ENCODE measurements around the gene TTC7B. TPM values are rescaled to one million over a fixed set of nuclear protein-coding genes. Genes with fewer than 3 reads are reported as not detected.

TTC7B gene
- total RNA-seq, 2 experiments from 2014 or later, result 5.6 to 6.5 TPM

DNA sequence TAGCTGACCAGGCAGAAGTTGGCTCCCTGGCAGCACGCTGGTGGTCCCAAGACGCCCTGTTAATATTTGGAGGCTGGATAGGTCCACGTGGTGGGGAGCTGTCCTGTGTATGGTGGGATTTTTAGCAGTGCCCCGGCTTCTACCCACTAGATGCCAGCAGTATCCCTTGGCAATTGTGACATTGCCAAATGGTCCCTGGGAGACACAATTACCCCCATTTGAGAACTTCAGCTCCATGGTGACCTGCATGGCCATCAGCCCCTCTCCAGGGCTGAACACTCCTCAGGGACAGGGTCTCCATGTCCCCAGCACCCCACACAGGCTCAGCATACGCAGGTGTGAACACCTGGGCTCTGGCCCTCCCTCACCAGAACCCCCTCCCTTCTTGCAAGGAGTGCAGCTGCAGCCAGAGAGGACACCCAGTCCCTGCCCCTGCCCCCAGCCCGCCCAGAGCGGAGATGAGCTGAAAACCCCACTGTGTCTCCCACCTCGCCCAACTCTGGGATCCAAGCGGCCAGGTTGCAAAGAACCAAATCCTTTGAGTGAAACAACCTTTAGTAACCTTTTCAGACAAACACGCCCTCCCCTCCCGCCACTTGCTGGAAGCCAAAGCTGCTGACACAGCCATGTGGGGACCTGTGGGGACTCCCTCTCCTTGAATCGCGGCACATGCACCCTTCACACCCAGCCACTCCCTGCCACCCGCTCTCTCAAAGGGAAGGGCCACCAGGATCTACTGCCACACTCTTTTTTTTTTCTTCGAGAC is 299.0 kb downstream of the TTC7B start:
- no peak overlapping the region for H3K4me3 Mint-ChIP-seq
- no peak for DNase-seq
- H3K27me3 Mint-ChIP-seq (ENCODE audit: low read depth), result no peaks in the 10 kb centered on the region
- no peaks in the 10 kb centered on the region for H3K9me3 Mint-ChIP-seq
- CTCF ChIA-PET, result interaction anchor here (0.6 to 2.2 kb wide), 4 partner anchors 193 to 296 kb away, joined by 3 to 9 read pairs (median 4); no protein-coding TSS in a partner anchor
- H3K4me1 Mint-ChIP-seq (ENCODE audit: low read depth), result no peaks in the 10 kb centered on the region
- H3K27ac Mint-ChIP-seq, result no peak overlapping the region
- intact Hi-C loops (cut with micrococcal nuclease), result loop anchor here (5.0 kb wide), 1 partner anchor 240 kb away; no protein-coding TSS in a partner anchor
- no peaks in the 10 kb centered on the region for H3K36me3 Mint-ChIP-seq (ENCODE audit: low read depth)

DNA sequence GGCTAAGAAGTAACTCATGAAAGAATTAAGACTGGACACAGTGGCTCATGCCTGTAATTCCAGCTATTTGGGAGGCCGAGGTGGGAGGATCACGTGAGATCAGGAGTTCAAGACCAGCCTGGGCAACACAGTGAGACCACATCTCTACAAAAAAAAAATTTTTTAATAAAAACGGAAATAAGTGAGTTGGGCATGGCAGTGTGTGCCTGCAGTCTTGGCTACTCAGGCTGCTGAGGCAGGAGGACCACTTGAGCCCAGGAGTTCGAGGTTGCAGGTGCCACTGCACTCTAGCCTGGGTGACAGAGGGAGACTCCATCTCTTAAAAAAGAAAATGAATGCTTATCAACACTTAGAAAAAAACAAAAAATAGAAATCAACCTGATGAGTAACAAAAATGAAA is 301.7 kb downstream of the TTC7B start:
- Mint-ChIP-seq H3K4me3 (no peak overlapping the region), H3K27me3 (ENCODE audit: low read depth) (peaks cover 5% of the 10 kb centered on the region), H3K36me3 (ENCODE audit: low read depth) (no peaks in the 10 kb centered on the region), H3K9me3 (no peaks in the 10 kb centered on the region), H3K4me1 (ENCODE audit: low read depth) (no peaks in the 10 kb centered on the region), H3K27ac (no peak overlapping the region)
- CTCF ChIA-PET, result interaction anchor here (0.7 to 1.1 kb wide), 2 partner anchors 213 to 233 kb away, joined by 3 read pairs; no protein-coding TSS in a partner anchor
- intact Hi-C loops (cut with micrococcal nuclease), result no loop called here
- DNase-seq, result no peak

DNA sequence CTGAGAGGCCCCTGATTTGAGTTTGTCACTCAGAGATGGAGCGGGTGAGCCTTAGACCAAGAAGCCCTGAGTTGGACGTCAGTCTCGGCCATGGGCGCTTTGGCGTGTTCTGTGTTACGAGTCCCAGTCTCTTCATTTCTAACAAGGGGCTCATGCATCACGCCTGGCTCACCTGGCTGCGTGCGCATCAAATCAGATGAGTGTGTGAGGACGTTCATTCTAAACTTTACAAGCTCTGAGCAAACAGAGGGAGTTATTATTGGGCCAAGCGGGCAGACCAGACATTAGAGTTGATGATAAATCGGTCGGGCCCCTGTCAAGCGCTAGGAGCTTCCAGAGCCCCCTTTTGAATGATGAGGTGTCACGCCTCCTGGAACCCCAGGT is 302.2 kb downstream of the TTC7B start:
- intact Hi-C loops (cut with micrococcal nuclease), result no loop called here
- CTCF ChIA-PET, result interaction anchor here (0.7 to 1.1 kb wide), 2 partner anchors 214 to 232 kb away, joined by 3 read pairs; no protein-coding TSS in a partner anchor
- Mint-ChIP-seq H3K36me3 (ENCODE audit: low read depth) (no peaks in the 10 kb centered on the region), H3K4me1 (ENCODE audit: low read depth) (no peaks in the 10 kb centered on the region), H3K9me3 (no peaks in the 10 kb centered on the region), H3K27ac (no peak overlapping the region), H3K4me3 (no peak overlapping the region), H3K27me3 (ENCODE audit: low read depth) (peaks cover 10% of the 10 kb centered on the region)
- no peak for DNase-seq

DNA sequence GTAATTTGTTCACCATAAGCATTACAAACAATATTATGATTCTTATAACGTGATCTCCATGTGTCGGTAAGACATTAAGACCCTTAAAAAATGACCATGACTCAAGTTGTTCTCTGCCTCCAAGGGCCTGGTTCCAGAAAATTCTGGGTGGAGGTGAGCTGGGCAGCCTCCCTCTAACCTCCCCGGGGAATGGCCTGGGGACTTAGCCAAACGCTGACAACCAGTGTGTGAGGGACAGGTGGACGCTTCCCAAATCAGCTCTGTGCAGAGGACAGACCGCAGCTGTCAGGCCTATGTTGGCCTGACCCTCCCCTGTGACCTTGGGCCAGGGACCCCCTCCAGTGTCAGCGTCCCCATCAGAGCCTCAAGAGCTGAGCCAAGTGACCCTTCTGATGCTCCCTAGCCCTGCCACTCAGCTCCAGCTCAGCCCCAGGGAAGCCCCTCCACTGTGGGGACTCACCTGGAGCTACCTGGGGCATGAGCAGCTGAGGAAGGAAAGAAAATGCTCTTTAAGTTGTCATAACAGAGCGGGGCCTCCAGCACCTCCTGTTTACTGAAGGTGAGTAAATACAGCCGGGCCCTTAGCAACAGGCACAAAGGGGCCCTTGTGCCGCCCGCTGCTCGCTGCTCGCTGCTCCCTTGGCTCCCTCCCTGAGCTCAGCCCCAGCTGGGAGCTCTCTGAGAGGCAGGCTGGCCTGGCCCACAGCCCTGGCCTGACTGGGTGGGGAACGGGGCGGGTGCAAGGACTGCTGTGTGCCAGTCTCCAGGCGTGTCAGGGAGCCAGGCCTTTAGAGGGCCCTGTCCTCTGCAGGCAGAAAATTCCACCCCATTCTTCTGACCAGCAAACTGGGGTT is 302.8 kb downstream of the TTC7B start:
- no peaks in the 10 kb centered on the region for H3K36me3 Mint-ChIP-seq (ENCODE audit: low read depth)
- intact Hi-C loops (cut with micrococcal nuclease), result no loop called here
- no peak overlapping the region for H3K4me3 Mint-ChIP-seq
- no peak overlapping the region for H3K27ac Mint-ChIP-seq
- CTCF ChIA-PET, result interaction anchor here (0.6 to 1.5 kb wide), 3 partner anchors 18 to 215 kb away, joined by 3 read pairs; no protein-coding TSS in a partner anchor
- no peaks in the 10 kb centered on the region for H3K9me3 Mint-ChIP-seq
- no peak for DNase-seq
- H3K4me1 Mint-ChIP-seq (ENCODE audit: low read depth), result peaks cover 2% of the 10 kb centered on the region
- peaks cover 16% of the 10 kb centered on the region for H3K27me3 Mint-ChIP-seq (ENCODE audit: low read depth)

DNA sequence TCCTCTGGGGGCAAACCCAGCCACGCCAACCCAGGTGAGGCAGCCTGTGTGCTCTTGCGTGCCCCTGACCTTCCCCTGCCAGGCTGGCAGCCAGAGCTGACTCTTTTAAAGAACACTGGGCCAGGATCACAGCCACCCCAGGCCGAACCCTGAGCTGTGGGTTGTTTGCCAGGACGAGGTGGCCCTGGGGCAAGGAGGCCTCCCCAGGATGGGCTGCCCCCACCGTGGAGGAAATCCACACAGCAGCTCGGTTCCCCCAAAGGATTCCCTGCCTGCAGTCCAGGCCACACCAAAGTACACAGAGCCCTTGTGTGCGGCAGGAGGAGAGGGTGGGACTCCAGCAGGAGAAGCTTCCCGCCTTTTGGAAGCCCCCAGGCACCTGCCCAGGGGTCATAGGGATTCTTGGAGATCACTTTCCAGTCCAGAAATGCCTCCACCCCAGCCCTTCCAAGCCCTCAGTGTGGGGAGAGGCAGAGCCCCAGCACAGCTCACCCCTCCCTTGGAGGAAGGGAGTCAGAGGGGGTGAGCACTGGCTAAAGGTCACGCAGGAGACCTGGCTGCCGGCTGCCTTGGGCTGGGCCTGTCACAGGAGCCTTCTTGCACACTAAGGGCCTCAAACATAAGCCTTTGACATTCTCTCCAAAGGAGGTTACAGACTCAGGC is 303.8 kb downstream of the TTC7B start:
- no peak for DNase-seq
- no peak overlapping the region for H3K27ac Mint-ChIP-seq
- peaks cover 22% of the 10 kb centered on the region for H3K27me3 Mint-ChIP-seq (ENCODE audit: low read depth)
- CTCF ChIA-PET, result interaction anchor here (1.1 to 1.5 kb wide), 2 partner anchors 113 to 165 kb away, joined by 3 read pairs; no protein-coding TSS in a partner anchor
- peaks cover 2% of the 10 kb centered on the region for H3K4me1 Mint-ChIP-seq (ENCODE audit: low read depth)
- no peaks in the 10 kb centered on the region for H3K9me3 Mint-ChIP-seq
- intact Hi-C loops (cut with micrococcal nuclease), result no loop called here
- no peaks in the 10 kb centered on the region for H3K36me3 Mint-ChIP-seq (ENCODE audit: low read depth)
- no peak overlapping the region for H3K4me3 Mint-ChIP-seq

DNA sequence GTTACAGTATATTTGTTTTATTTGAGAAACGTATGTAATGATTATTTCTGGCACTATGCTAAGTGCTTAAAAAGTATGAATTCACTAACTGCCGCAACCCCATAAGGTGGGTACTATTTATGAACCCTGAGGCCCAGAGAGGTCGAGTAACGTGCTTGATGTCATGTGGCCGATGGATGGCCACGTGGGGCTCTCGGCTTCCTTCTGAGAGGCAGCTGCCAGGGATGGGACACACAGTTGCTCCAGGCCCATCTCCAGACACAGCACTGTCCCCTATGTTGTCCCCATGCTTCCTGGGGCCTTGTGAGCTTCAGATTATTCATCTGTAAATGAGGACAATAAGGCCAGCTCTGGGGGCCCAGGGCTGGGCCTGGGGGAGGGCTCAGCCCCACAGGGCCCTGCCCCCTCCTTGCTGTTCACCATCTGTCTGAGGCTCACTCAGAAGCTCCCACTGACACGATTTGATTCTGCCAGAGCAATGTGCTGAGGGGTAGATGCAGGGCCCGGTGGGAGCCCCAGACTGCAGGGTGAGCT is 304.4 kb downstream of the TTC7B start:
- Mint-ChIP-seq H3K27me3 (ENCODE audit: low read depth) (peaks cover 24% of the 10 kb centered on the region), H3K4me3 (no peak overlapping the region), H3K4me1 (ENCODE audit: low read depth) (peaks cover 2% of the 10 kb centered on the region), H3K9me3 (no peaks in the 10 kb centered on the region), H3K27ac (no peak overlapping the region), H3K36me3 (ENCODE audit: low read depth) (no peaks in the 10 kb centered on the region)
- intact Hi-C loops (cut with micrococcal nuclease), result no loop called here
- no peak for DNase-seq
- CTCF ChIA-PET, result interaction anchor here (0.5 to 1.5 kb wide), 3 partner anchors 112 to 236 kb away, joined by 3 read pairs; no protein-coding TSS in a partner anchor

DNA sequence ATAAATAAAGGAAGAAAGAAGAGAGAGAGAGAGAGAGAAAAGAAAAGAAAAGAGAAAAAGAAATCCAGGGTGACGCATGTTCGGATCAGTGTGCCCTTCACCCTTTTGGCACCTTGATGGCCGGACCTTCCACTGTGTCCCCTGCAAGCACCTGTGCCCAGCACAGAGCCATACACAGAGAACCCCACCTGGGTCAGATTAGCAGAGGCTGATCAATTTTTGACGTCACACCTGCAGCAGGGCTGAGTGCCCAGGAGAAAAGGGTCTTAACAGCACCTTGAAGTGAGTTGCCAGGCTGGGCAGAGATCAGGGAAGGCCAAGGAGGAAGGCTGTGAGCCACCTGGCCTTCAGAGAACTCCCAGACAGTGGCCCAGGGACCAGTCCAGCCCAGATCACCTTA is 305.0 kb downstream of the TTC7B start:
- CTCF ChIA-PET, result interaction anchor here (0.5 to 1.5 kb wide), 3 partner anchors 112 to 236 kb away, joined by 3 read pairs; no protein-coding TSS in a partner anchor
- H3K27ac Mint-ChIP-seq, result no peak overlapping the region
- peaks cover 24% of the 10 kb centered on the region for H3K27me3 Mint-ChIP-seq (ENCODE audit: low read depth)
- H3K4me1 Mint-ChIP-seq (ENCODE audit: low read depth), result peaks cover 2% of the 10 kb centered on the region
- H3K36me3 Mint-ChIP-seq (ENCODE audit: low read depth), result no peaks in the 10 kb centered on the region
- intact Hi-C loops (cut with micrococcal nuclease), result no loop called here
- no peaks in the 10 kb centered on the region for H3K9me3 Mint-ChIP-seq
- no peak overlapping the region for H3K4me3 Mint-ChIP-seq
- DNase-seq, result no peak

DNA sequence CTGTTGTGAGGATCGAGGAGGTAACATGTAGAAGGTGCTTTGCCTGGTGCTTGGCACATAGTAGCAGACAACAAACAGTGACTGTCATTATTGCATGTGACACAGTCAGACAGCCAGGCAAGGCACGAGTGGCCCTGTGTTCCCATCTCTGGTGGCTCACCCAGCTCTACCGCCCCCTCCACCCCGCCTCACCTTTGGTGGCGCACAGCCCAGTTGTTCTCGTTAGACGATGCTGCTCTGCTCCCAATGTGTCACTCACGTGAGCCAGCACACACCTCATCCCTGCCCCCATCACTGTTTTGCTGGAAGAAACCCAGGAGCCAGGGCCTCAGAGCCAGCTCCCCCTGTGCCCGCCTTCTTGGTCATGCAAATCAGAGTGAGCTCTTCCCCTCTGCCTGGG is 306.1 kb downstream of the TTC7B start:
- Mint-ChIP-seq H3K36me3 (ENCODE audit: low read depth) (no peaks in the 10 kb centered on the region), H3K4me1 (ENCODE audit: low read depth) (peaks cover 2% of the 10 kb centered on the region), H3K27ac (no peak overlapping the region), H3K9me3 (no peaks in the 10 kb centered on the region), H3K4me3 (no peak overlapping the region), H3K27me3 (ENCODE audit: low read depth) (peaks cover 24% of the 10 kb centered on the region)
- CTCF ChIA-PET, result no interaction called here
- intact Hi-C loops (cut with micrococcal nuclease), result no loop called here
- DNase-seq, result no peak

DNA sequence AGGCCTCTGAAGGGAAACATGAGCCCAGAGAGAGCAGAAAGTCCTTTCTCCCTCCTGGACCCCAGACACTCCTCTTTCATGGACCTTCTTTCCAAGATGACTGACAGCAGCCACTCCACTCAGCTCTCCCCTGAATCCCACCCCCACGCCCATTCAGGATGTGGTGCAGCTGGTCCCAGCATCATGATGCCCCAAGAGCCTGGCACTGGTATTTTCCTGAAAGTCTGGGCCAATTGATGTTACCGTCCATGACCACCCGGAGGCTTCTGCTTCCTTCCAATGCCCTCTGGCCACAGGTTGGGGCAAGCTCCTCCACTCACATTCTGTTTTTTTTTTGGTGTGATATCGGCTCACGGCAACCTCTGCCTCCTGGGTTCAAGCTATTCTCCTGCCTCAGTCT is 306.8 kb downstream of the TTC7B start:
- Mint-ChIP-seq H3K9me3 (no peaks in the 10 kb centered on the region), H3K4me3 (no peak overlapping the region), H3K27me3 (ENCODE audit: low read depth) (peaks cover 24% of the 10 kb centered on the region), H3K36me3 (ENCODE audit: low read depth) (no peaks in the 10 kb centered on the region), H3K27ac (no peak overlapping the region), H3K4me1 (ENCODE audit: low read depth) (peaks cover 2% of the 10 kb centered on the region)
- CTCF ChIA-PET, result interaction anchor here (0.6 kb wide), 1 partner anchor 447 kb away, joined by 3 read pairs; no protein-coding TSS in a partner anchor
- intact Hi-C loops (cut with micrococcal nuclease), result no loop called here
- no peak for DNase-seq

DNA sequence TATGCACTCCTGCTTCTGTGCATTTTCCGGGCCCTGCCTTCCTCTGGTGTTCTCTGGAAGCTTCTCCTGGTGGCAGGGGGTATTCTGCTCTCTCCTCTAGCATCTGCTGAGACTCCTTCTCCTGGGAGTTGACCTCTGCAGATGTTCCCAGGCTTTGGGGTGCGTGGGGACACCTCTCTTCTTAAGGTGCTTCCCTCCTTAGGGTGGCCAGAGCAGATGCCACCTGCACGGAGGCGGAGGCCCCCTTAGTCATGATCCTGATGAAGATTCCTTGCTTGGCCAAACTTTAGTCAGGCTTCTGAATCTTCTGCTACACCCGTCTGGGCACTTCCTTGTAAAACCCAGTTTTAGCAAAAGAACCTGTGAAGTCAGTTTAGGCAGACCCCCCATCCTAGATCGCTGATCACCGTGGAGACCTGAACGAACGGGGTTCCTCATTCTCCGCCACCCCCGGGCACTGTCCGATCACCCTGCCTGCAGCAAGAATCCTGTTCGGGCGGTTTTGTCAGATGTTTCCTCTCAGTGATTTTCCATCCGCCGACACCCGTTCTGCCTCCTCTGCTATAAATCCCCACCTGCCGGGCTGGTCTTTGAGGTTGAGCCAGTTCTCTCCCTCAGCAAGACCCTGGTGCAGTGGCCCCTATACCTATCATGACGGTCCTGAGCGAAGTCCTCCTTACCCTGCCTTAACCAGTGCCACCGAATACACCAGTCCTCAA is 307.5 kb downstream of the TTC7B start:
- H3K9me3 Mint-ChIP-seq, result no peaks in the 10 kb centered on the region
- peaks cover 2% of the 10 kb centered on the region for H3K4me1 Mint-ChIP-seq (ENCODE audit: low read depth)
- no peaks in the 10 kb centered on the region for H3K36me3 Mint-ChIP-seq (ENCODE audit: low read depth)
- intact Hi-C loops (cut with micrococcal nuclease), result no loop called here
- DNase-seq, result peak; percentile 10
- CTCF ChIA-PET, result interaction anchor here (0.6 kb wide), 1 partner anchor 446 kb away, joined by 3 read pairs; no protein-coding TSS in a partner anchor
- H3K27me3 Mint-ChIP-seq (ENCODE audit: low read depth), result peaks cover 24% of the 10 kb centered on the region
- H3K4me3 Mint-ChIP-seq, result no peak overlapping the region
- H3K27ac Mint-ChIP-seq, result no peak overlapping the region

DNA sequence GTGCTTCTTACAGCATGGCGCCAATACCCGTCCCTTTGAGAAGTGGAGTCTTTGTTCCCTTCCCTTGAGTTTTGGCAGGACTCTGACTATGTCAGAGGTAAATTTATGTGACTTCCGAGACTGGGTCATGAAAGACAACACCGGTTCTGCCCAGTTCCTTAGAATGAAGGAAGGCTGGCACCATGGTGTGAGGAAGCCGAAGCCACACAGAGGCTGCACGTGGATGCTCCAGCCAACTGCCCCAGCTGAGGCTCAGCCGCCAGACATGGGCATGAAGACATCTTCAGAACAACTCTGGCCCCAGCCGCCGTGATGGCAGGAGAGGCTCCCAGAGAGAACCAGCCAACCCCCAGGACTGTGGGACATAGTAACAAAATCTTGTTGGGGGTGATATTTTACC is 308.2 kb downstream of the TTC7B start:
- no peaks in the 10 kb centered on the region for H3K9me3 Mint-ChIP-seq
- no peaks in the 10 kb centered on the region for H3K36me3 Mint-ChIP-seq (ENCODE audit: low read depth)
- DNase-seq, result no peak
- peaks cover 24% of the 10 kb centered on the region for H3K27me3 Mint-ChIP-seq (ENCODE audit: low read depth)
- H3K4me1 Mint-ChIP-seq (ENCODE audit: low read depth), result peaks cover 2% of the 10 kb centered on the region
- intact Hi-C loops (cut with micrococcal nuclease), result no loop called here
- CTCF ChIA-PET, result no interaction called here
- H3K27ac Mint-ChIP-seq, result no peak overlapping the region
- H3K4me3 Mint-ChIP-seq, result no peak overlapping the region

Data from activated naive CD4-positive, alpha-beta T cell treated with anti-CD3 and anti-CD28 coated beads for 36 hours (primary cell).